Measurements from ENCODE around the gene HPCAL1.

- TF ChIP-seq CTCF (conservative IDR thresholded peaks at IDR 0.05; ENCODE audit: low read depth, low read length) (no peak), EZH2 (IDR thresholded peaks at IDR 0.05; ENCODE audit: low read length, unreplicated experiment) (no peak)
Measured at GRCh38 chr2:10362898-10363454, 60.3 kb downstream of the HPCAL1 start.
